ENCODE measurements around the gene CCDC85C.

Gene CCDC85C

DNA sequence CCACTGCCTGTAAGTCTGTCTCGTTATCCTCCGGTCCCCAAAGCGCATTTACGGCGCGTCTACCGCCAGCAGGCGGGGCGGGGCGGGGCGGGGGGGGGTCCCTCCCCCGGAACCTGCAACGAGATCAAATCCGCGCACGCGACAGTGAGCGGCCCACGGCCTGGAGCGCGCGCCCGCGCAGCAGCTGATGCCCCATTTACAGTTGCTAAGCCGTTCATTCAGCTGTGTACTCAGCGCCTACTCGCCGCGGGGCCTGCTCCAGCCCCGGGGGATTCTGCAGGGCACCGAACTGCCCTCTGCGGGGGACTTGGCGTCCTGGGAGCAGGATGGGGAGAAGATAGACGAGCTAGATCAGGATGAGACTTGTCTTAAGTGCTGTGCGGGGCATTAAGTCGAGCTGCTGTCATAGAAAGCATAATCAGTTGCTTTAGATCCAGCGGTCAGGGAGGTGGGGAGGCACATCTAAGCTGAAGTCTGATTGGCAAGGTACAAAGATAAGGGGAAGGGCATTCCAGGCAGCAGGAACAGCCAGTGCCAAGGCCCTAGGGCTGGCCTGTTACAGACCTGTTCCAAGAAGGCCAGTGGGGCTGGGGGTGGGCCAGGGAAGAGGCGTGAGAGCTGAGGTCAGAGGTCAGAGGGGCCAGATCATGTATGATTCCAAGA, 1.4 kb upstream of the CCDC85C start:
- peak; percentile 85 for DNase-seq (ENCODE audit: low read depth)

DNA sequence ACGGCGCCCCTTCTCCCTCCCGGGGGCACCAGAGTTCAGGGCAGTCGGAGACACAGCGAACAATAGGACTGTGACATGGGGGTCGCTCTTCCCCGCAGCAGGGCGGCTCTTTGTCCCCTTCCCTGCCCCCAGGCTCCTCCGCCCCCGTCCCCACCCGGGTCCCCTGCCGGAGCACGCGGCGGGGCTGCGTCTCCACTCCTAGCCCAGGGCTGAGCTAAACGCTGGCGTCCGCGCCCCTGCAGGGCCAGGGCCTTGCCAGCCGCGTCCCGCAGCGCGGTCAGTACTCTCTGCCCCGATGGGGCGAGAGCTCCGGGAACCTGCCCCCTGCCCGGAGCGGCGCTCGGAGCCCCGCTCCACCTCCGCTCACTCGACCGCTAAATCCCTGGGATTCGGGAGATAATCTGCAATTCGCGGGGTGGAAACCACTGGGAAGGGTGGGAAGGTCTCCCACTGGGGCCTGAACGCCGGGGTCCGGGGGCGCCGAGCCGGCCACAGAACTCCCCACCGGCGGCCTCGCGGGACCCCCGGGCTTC, 825 bp upstream of the CCDC85C start:
- peak; percentile 64 for DNase-seq (ENCODE audit: low read depth)

DNA sequence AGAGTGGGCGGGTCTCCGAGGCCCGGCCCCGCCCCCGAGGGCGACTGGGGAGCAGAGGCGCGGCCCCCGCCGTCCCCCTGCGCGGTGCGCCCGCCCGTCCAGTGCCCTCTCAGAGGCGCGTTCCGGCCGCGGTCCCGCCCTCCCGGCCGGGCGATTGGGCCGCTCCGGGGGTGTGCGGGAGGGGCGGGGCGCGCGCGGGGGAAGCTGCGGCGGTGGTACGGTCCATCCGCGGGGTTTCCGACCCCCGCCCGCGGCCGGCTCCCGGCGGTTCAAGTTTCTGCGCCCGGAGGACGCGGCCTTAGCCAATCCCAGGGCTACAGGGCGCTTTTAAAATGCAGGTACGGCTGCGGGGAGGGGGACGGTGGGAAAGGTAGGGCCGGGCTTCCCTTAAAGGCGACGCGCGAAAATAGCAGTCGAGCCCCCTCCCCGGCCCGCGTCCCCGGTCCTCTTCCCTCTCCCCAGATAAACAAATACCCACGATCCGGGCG, 315 bp upstream of the CCDC85C start:
- DNase-seq (ENCODE audit: low read depth) = peak; percentile 96

DNA sequence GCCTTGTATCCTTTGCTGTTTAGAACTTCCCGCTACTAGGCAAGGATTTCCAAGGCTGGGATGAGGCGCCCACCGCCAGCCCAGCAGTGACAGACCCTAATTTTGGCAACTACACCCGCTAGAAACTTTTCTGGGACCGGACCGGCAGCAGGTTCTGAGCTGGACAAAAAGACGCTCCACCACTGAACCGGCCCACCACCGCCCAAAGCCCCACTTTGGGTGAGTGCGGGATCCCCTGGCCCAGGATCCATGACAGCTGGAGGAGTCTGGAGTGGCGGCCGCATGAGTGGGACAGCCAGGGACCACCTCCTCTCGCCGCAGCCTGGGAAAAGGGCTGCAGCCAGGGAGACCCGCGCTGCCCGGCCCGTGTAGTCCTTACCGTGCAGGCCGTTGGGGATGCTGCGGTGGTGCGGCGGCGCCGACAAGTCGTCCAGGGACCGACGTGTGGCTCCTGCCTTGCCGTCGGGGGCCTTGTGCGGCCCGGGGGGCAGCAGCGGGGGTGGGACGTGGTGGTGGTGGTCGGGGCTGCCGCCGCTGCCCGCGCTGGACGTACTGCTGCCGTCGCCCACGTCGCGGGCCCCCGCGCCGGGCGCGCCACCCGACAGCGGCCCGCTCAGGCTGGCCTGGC, 1.1 kb downstream of the CCDC85C start:
- DNase-seq (ENCODE audit: low read depth) = no peak

DNA sequence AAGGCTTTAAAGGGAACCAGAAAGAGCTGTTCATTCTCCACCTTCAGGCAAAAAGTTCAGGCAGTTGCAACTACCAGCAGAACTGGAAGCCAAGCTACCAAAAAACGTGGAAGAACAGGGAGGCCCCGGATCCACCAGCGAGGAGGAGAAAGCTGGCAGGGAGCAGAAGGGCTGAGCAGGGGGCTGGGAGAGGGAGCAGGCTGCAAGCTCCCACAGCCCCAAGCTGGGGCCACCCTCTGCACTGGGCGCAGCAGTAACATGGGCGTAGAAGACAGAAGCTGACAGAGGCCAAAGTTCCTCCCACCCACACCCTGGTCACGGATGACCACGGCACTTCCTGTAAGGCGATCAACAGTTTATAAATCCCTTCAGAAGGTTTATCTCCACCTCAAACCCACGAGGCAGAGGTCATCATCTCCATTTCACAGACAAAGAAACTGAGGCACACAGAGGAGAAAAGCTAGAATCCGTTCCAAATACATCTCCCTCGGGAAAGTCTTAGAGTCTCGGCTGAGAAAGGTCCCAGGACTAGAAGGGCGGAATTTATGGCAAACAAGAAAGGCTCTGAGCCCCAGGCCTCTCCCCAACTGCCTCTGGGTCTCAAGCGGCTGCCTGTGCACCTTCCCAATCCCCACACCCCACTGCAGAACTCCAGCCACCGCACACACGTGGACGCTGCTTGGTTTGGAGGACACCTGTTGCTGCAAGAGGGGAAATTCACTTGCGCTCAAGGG, 1.8 kb downstream of the CCDC85C start:
- peak; percentile 51 for DNase-seq (ENCODE audit: low read depth)

DNA sequence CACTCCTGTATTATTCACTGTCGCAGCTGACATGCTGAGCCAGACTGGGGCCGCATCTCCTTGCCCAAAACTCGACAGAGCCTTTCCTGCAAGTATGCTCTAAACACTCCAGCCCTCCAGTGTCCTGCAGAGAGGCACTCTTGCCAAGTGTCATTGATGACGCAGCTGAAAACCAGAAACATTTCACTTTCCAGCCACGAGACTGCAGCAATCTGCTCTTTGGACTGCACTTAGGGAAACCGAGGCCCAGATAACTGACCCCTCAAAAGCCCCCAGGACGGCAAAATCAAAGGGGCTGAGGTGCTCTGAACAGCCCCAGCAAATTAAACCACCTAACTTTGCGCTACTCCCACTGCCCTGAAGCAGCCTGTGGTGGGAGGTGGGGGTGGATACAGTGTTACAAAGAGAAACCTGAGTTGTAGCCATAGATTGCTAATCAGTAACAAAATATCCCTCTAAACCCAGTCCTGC, 2.6 kb downstream of the CCDC85C start:
- DNase-seq (ENCODE audit: low read depth) = no peak

DNA sequence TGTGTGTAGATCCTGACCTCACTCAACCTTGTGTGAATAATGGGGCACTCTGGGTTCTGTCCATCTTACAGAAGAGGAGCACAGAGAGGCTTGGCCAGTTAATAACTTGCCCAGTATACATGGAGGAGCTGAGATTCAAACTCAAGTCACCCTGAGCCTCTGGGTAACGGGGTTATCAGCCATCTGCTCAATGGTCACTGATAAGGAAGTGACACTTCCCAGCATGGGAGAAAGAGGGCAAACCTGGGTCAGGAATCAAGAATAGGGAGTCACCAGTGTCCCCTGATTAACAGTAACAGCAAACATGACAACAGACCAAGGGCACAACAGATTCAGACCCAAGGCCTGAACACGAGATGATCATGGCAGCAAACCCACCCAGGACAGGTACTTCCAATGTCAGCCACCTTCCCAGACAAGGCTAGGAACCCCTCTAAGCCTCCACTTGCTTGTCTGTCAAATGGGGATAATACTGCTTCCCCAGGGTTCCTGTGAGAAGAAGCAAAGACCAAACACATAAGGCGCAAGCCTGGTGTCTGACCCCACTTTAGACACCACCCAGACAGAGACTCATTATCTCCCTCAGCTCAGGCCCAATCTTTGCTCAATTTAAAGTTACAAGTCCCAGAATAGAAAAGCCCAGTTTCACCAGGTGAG, 3.6 kb downstream of the CCDC85C start:
- no peak for DNase-seq (ENCODE audit: low read depth)

DNA sequence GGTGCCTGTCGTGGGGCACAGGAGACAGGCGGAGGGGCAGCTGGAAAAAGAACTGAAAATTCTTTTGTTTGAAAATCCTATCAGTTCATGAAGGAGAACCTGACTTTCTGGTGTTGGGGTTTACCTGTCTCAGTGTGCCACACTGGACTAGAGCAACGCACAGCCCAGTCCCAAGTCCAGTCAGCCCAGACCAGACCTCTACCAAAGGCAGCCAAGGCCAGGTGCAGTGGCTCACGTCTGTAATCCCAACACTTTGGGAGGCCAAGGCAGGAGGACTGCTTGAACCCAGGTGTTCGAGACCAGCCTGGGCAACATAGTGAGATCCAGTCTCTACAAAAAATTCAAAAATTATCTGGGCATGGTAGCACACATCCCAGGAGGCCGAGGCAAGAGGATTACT, 4.6 kb downstream of the CCDC85C start:
- no peak for DNase-seq (ENCODE audit: low read depth)

DNA sequence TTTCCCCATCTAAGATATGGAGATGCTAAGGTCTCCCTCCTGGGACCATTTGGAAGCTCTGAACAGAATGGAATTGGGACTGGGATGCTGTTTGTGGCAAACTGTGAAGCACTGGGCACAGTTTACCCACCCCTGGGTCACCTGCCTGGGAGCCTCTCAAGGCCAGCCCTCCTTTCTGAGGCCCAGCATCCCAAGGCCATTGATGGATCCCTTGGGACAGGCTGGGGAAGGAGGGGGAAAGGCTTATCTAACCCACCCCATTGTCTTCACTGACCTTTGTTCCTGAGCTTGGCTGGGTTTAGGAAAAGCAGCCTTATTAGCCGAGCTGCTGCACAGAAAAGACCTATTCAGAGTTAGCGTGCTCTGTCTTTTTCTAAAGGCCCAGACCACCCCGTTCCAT, 5.2 kb downstream of the CCDC85C start:
- no peak for DNase-seq (ENCODE audit: low read depth)

DNA sequence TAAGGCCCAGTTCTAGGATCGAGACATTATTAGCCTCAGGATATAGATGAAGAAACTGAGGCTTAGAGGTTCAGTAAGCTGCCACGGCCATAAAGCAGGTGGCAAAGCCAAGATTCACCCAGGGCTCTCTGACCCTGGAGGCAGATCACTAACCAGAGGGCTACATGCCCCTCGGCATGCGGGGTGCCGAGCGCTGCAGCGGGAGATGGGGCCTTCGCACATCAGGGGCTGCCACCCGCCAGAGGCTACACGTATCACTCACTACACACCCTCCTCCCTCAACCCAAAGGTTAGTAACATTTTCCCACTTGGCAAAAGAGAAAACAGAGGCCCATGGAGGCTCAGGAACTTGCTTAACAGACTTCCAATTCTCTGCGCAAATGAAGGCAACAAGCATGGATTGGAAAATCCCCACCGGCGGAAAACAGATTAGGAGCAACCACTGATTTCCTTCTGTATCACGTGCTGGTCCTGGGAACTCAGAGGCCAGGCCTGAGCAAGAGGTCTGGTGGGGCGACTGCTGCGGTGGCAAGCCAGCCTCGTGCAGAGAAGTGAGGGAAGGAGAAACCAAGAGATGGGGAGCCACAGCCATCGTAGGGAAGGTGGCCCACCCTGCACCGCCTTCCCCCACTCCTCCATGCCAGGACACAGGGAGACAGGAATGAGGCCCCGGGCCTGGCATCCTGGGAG, 6.0 kb downstream of the CCDC85C start:
- DNase-seq (ENCODE audit: low read depth) = no peak

DNA sequence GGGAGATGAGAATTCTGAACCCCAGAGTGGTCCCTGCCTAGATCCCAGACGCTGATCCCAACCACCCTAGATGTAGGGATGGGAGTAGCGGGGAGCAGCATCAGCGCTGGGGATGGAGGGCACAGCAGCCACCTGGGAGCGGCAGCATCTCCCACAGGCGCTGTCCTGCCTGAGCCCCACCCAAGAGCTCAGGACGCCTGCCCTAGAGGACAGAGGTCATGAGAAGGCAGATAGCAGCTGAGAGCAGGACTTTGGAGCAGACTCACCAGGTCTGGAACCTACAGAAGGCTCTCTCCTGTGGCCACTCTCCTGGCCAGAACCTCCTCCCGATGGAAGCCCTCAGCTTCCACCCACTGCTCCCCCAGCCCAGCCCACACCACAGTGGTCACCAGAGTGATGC, 7.2 kb downstream of the CCDC85C start:
- no peak for DNase-seq (ENCODE audit: low read depth)

DNA sequence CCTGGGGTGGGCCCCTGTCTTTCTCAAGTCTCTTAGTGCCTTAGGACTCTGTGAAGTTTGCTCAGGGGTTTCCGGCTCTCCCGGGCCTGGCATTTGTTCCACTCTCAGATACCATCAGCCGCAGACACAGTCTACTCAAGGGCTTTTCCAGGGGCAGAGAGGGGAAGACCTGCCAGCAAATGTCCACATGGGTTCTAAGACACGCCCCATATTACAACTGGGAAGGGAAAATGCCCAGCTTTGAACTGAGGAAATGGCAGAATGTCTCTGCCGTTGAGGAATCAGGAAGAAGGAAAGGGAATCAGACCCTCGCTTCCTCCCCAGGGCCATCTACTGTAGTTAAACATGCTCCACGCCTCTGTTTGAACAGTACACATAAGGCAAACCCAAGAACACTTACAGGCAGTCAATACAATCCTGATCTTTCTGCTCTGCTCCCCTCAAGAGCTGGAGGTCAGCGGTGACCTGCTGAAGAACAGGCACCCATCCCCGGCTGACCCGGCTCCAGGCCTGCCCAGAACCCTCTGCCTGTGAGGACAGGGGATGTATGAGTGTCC, 7.9 kb downstream of the CCDC85C start:
- DNase-seq (ENCODE audit: low read depth) = no peak

DNA sequence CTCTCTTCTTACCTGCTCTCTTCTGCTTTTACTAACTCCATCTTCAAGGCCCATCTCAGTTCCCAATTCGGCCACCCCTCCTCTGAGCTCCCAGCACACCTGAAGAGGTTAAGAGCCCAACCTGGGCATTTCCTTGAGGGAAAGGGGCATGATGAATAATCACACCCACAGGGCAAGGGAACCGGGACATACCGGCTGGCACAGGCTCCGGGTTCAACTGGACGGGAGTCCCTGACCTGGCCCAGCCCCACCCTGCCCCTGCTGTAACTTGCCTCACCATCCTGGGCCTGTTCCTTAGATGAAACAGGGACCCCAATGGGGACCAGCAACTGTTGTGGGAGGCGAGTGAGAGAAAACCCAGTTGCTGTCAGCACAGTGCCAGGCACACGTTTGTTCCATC, 8.5 kb downstream of the CCDC85C start:
- DNase-seq (ENCODE audit: low read depth) = no peak

DNA sequence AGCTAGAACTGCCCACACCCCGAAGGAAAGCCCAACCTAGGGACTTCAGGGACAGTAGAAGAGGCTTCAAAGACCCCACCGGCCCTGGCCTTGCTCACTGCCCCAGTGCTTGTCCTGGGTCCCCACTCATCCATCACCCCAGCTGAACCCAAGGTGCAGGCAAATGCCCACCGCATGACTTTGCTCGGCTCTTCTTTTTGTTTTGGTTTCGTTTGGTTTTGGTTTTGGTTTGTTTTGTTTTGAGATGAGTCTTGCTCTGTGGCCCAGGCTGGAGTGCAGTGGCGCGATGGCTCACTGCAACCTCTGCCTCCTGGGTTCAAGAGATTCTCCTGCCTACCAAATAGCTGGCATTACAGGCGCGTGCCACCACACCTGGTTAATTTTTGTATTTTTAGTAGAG, 9.0 kb downstream of the CCDC85C start:
- no peak for DNase-seq (ENCODE audit: low read depth)

DNA sequence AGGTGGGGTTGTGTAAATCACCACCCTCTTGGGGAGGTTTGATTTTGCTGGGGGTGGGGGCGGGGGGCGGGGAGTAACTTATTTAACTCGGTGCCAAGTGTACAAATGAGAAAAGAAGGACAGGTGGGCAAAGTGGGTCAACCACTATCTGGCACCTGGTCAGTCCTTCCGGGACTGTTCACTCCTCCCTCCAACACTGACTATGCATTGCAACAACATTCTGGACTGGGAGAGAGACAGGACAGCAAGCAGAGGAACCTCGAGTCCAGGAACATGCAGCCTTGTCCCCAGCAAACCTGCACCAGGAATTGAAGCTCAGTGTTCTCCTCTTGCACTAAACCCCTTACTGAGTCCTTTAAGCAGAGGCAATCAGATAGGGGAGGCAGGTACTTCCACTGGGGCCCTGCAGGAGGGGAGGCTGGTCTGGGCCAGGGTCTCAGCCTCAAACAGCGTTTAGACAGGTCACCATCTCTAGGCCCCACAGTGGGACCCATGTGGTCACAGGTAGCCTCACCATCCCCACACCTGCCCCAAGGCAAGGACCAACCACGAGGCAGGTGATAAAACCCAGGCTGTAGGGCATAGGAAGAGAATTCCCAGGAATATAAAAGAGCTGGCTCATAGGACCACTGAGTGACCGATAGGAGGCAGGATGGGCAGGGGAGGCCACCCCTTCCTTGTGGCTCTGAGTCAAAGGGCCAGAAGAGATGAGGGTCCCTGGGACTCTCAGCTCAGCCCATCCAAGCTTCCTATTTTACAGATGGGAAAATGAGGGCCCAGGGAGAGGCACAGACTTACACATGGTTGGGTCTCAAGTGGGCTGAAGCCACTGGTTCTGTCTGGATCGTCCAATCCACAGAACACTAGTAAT, 9.8 kb downstream of the CCDC85C start:
- DNase-seq (ENCODE audit: low read depth) = no peak

DNA sequence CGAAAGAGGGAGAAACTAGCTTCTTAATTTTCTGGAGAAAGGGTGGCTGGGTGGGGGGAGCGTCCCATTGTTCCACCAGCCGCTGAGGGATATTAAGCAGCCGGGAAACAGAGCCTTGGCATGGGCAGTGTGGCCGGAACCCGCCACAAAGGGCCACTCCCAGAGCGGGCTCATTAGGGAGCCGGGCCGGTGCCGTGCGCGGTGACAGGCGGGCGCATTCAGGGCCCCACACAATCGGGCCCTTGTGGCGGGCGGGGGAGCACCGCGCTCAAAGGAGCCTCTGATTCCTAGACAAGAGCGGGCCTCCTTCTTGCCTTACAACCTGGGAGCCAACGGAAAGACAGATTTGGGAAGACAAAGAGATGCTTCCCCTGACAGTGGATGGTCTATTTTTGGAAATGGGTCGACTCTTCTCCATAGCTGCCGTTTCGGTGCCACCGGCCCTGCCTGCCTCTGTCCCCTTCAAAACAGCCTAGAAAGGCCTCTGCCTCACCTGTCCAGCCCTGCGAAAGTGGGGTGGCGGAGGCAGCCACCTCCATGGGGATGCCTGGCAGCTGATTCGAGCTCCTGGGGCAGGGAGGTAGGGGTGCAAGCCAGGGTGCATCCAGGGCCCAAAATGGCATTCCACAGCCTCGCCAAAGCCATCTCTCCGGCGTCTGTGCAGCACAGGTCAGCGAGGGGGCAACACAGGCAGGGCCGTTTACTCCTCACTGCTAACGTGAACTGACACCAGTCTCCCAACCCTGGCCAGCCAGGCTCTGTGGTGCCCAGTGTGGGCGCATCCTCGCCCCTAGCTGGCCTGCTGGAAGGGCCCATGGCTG, 10.9 kb downstream of the CCDC85C start:
- no peak for DNase-seq (ENCODE audit: low read depth)

DNA sequence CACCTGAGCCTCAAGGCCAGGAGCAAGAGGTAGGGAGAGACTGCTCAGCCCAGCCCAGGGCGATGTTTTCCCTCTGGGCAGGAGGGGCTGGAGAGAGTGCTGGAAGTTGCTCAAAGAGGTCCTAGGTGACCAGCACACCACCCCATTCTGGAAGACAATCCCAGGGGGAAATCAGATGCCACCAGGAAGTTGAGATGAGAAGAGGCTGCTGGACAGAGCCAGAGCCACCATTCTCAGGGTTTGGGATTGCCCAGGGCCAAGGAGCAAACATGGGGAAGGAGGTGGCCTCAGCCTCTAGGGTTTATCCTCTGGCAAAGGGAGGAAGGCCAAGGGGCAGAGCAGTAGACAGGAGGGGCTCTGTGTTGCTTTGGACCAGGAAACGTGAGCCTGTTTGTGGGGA, 11.6 kb downstream of the CCDC85C start:
- DNase-seq (ENCODE audit: low read depth) = no peak

DNA sequence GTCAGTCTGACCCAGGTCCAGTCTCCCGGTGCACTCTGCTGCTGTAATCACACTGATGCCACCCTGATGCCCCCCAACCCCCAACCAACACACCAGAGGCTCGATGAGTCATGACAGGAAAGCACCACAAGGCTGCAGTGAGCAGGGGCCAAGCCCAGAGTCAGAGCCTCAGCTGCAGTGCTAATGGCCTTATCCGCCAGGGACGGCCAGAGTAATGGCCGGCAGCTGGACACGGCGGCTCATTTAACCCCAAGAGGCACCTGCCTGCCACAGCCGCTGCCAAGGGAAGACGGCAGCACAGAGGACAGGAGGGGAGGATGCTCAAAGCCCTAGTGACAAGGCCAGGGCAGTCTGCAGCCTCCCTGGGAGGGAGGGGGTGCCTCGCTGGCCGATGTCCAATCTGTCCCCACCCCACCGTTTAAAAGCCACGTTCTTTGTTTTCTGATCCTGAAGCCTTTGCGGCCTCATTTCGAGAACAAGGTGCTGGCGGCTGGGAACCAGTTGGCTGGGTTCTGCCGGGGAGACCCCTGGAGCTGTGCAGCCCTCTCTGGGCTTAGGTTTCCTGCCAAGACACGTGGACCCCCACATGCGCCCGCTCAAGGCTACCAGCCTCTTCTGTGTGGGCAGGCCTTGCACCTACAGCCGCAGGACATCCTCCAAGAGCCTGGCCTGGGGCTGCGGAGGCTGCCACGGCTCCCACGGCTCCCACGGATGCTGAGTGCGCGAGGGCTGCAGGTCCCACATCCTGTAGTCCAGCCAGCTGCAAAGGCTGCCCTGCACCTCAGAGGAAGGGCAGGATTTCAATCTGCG, 13.1 kb downstream of the CCDC85C start:
- DNase-seq (ENCODE audit: low read depth) = peak; percentile 80

Data from ELR (cell line).